DMS53 treated with DMSO at 0.1 percent for 48 hours (cell line): ENCODE results near the gene CCDC186.
A peak's percentile ranks its signal among the peaks of the same experiment; 100 is the strongest.

ENCODE experiments used
- DNase-seq: peaks from one replicate; lab custom pipeline; 2025; ENCODE audit not compliant: unreplicated experiment; lab: John Stamatoyannopoulos, UW

CCDC186 gene

DNA sequence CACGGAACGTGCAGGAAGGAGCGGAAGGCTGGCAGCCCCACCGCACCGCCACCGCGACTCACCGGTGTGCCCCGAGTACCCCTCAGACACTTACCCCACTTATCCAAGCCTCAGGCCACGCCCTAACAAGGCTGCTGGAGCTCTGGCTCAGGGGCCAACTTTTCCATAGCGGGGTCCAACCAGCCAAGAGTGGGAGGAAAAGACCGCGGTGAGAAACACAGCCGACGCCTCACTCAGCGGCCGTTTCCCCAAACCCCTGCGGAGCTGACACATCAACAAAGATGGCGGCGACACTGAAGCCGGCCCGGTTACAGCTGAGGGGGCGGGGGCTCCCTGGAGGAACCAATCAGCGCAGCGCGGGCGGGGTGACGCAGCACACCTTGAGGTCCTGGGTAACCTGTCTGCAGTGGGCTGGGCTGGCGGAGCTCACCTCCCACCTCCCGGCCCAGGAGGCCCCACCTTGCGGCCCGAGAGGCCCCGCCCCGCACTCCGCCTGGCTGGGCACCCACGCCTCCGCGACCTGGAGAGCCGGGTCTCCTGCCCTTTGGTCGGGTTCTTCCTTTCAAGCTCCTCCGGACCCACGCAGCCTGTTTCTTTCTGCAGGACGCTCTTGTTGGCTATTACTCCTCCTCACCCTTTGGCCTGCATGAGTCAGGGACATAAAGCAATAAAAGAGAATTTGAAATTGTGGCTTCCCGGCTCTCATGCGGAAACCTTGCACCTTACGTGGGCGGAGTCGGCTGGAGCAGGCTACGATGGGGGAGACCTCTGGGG lies at the start of gene CCDC186:
Gene CCDC186, minus strand, starts transcription at position 283 of the 774 bp plus-strand sequence. CDS start 10,935 bp downstream, outside the sequence.
- peak; percentile 95 for DNase-seq

DNA sequence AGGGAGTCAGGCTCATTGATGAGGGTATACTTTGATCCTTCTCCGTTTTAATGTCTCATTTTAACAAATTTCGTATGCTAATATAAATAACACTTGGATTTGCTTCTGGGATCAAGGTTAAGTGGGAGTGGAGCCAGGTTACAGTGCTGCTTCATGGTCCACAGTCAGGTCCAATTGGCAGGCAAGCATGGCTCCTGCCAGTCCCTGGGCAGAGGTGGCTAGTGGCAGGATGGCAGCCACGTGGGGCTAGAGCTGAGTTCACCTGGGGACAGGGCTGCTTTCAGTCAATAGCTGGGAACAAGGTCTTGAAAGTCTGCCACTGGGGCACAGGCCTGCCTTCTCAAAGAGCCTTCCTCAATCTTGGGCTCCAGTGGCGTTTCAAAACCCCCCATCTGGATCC lies 49.1 kb upstream of the CCDC186 start:
- no peak for DNase-seq

DNA sequence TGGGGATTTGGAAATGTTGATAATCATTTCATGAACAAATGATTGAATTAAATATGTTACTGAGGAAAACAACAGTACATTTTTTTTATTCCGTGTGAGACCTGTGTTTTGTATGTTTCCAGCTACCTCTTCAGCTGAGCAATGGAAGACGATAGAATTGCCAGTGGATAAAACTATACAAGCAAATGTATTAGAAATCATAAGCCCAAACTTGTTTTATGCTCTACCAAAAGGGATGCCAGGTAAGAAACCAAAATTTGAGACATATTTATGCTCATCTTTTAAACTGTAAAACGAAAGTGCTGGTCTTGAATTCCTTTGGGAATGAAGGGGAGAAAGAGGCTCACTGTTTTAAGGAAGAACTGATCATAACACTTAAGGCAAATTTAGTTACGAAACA lies 47.2 kb upstream of the CCDC186 start:
- no peak for DNase-seq

DNA sequence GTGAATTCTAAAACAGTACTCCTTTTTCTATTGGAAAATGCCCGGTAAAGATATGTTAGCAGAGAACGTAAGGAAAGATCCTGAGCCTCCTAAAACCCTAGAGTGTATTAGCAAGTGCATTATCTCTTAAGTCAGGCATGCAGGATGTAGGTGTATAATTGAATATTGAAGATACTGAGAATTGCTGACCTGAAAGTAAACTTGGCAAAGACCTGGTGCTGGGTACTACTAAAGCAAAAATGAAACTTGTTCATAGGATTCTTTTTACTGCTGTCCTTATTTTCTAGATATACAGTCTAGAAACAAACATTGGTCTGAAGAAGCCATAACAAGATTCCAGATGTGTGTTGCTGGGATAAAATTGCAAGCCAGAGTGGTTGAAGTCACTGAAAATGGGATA lies 46.3 kb upstream of the CCDC186 start:
- DNase-seq, result no peak

DNA sequence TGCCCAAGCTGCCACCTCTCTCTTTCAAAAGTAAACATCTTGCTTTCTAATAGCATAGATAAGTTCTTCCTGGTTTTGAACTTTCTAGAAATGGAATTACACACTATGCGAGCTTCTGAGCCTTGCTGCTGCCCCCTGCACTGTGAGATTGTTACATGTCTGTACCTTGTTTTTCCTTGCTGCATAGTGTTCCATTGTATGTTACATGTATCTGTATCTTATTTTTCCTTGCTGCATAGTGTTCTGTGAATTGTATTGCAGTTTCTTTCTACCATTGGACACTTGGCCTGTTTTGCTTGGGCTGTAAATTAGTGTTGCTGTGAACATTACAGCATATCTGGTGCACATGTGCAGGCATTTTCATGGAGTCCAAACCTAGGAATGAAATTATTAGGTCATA lies 41.0 kb upstream of the CCDC186 start:
- no peak for DNase-seq

DNA sequence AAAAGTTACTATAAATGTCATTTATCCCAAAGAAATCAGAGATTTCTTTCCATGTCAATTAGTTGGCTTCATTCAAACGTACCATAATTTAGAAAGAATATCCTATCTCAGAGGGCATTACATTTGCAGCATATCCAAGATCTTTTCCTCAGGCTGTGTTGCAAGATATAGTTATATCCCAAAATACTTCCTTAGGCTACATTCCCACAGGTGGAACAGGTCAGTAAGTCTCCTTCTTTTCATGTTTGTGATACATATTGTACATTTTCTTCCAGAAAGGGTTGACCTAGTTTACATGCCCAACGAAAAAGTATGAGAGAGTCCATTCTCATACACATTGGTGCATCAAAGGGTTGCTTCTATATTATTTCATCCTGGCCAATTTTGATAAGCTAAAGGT lies 38.1 kb upstream of the CCDC186 start:
- no peak for DNase-seq

DNA sequence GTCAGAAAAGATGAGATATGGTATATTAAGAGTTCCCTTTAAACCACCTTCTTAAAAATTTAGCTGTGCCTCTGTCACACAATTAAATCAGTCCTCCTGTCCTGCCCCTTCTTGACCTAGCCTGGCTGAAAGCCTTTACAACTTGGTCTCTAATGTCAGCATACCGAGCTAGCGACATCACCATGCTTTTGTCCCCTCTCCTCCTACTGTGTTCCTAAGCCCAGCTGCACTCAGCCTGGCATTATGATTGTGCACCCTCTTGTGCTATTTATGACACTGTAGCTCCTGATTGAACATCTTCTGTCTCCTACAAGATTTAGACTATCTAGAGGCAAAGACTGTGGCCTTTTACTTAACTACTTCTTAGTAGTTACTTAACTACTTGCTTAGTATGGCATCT lies 34.3 kb upstream of the CCDC186 start:
- no peak for DNase-seq

DNA sequence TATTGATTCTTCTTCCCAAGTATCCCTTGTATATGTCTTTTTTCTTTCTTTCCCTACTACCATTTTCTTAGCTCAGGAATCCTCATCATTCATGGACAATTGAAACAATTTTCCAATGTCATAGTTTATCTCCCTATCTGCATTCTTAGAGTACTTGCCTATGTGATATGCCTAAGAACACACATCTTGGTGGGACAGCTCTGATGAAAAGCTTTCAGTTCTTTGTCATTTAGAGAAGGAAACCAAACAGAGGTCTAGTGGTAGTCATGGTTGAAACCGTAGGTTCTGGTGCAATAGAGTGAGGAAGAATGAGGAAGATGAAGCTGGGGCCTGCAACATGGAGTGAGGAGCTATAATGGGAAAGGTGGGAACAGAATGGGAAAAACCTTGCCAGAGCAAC lies 33.3 kb upstream of the CCDC186 start:
- no peak for DNase-seq

DNA sequence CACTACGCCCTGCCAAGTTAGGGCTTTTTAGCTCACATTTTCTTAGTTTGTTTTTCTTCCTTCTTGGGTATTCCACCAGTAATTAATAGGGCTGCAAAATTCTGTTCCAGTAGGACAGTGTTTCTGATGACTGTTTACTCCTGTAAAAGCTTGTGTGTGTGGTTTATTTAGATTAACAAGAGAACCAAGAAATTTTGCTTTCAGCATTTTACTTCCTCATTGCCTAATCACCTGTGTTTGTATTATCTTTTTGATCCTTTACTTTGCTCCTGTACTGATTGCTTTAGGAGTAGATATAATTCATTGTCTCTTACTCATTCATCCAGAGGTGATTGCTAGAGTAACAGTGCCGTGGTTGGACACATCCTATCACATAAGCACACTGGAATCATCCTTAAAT lies 32.9 kb upstream of the CCDC186 start:
- no peak for DNase-seq

DNA sequence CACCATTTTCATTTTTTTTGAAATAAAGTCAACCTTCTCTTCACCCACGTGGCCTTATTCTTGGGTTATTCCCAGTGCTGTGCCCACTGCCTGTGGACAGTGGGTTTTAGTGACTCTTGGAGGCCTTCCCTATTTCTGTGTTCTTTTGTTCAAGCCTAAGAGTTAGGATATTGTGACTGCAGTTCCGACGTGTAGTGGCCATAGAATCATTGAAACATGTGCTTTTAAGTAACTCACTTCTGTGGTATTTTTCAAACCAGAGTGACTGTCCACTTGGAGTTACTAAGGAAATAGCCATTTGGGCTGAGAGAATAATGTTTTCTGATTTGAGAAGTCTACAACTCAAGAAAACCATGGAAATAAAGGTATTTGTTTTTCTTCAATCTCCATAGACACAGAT lies 28.8 kb upstream of the CCDC186 start:
- no peak for DNase-seq

DNA sequence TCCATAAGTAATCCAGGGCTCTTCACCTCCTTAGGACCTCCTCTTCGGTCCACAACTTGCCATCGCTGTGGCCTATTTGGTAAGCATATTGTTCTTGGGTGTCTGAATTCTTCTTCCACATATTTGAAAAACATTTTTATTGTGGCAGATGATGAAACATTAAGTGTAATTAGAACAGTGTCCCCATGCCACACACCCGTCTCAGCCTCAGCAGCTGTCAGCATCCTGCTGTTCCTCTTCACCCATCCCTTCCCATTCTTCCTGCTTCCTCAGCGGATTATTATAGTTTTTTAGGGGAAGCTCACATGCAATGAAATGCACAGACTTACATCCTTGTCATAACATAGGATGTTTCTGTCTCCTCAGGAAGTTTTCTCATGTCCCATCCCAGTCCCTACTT lies 25.2 kb upstream of the CCDC186 start:
- DNase-seq, result no peak

DNA sequence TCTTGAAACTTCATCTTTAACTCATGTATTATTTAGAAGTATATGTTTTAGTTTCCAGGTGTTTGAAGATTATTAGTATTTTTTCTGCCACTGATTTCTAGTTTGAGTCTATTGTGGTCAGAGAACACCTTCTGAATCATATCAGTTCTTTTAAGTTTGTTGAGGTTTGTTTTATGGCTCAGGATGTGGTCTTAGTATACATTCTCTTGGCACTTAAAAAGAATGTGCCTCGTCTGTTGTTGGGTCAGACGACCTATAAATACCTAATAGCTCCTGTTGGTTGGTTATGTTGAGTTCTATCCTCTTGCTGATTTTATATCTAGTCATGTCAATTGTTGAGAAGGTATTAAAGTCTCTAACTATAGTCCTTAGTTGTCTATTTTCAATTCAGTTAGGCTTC lies 21.1 kb upstream of the CCDC186 start:
- no peak for DNase-seq

DNA sequence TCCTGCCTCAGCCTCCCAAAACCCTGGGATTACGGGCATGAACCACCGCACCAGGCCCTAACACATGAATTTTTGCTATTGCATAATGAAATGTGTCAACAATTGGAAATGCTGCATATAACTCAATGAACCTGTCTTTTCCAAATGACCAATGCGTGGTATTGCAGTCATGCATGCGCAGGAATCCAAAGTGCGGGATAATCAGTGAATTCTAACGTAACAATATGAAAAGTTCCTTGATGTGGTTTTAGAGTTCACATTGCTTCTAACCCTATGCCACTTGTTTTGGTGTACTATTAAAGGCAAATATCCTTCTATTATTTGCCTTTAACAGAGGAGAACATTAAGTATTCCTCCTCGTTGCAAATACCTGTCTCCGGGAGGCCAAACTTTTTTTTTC lies 15.7 kb upstream of the CCDC186 start:
- no peak for DNase-seq

DNA sequence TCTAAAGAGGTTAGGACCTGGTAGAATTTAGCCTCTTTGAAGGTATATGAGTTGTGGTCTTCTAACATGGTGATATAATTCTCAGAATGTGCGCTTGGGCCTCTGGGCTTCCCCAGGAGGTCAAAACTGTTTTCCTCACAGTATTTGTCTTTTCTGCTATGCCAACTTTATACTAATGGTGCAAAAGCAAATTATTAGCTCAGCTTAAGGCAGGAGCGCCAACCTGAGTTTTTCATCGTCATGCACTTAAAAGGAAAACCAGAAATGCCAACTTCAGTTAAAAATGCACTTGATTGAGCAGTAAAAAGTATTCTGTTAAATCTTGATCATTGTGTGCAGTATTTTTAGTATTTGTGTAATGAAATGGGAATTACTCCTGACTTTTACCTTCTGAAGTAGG lies 14.9 kb upstream of the CCDC186 start:
- no peak for DNase-seq

DNA sequence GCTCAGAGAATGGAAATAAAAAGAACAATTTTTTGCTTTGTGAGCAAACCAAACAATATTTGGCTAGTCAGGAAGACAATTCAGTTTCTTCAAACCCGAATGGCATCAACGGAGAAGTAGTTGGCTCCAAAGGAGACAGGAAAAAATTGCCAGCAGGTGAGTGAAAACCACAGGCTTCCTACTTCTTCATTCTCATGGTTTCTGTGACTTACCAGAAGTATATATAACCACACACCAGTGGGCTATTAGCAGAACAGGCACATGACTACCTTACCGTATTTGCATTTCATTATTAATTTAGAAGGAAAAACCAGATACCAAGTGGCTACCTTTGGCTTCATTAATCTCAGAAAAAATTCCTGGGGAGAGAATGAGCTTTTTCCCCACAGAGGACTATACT lies 14.0 kb upstream of the CCDC186 start:
- DNase-seq, result no peak

DNA sequence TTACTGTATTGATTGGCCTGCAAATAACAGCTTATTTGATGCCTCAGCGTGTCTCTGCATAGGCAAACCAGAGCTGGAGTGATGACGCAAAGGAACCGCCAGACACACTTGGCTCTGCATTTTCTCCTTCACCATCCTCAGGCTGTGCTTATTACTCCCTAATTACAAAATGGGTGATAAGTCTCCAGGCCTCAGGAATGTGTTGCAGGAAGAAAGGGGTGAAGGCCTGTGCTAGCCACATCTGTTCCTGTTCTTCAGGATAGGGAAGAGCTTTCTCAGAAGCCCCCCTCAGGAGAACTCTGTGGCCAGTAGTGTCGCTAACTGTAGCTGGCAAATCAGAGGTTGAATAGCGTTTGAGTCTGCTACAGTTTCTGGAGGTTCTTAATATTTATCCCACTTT lies 10.3 kb upstream of the CCDC186 start:
- no peak for DNase-seq

DNA sequence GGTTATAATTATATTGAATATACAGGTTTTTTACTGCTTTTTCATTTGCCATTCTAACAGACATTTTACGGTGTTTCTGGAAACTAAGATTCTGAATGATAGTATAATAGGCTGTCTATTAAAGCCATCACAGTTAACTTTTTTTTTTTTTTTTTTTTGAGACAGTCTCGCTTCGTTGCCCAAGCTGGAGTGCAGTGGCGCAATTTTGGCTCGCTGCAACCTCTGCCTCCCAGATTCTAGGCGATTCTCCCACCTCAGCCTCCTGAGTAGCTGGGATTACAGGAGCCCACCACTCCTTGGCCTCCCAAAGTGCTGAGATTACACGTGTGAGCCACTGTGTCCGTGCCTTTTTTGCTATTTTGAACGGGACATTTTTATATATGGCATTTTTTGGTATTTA lies 9.6 kb upstream of the CCDC186 start:
- DNase-seq, result no peak

DNA sequence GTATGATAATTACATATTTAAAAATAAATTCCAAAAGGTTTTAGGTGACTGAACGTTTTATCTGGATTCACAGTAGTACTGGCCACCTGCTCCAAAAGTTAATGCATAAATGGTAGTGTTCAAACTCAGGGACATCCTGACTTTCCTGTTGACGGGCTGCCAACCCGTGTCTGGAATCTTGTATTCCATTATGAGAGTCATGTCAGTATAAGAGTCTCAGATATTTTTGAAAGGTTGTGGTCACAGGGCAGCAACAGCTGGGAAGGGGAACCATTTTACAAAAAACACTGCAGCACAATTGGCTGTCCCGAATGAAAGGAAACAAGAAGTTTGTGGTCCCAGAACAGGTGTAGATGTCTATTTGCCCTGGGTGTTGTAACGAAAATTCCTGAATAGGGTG lies 8.0 kb upstream of the CCDC186 start:
- DNase-seq, result no peak

DNA sequence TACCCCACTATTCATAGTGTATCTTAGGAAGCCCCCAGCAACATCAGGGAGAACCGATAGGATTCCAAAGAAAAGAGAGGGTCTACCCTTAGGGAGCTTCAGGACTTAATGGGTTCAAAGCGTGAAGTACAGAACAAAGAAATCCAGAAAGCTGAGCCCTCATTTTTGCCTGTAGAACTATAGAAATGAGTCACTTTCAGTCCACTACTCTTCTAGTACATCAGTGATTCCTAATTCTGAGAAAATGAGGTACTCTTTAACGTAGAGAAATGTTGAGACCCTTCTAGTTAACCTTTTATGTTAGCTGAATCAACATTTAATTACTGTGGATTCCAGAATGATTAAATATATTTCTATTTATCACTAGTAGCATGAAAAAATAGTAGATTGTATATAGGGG lies 6.9 kb upstream of the CCDC186 start:
- no peak for DNase-seq

DNA sequence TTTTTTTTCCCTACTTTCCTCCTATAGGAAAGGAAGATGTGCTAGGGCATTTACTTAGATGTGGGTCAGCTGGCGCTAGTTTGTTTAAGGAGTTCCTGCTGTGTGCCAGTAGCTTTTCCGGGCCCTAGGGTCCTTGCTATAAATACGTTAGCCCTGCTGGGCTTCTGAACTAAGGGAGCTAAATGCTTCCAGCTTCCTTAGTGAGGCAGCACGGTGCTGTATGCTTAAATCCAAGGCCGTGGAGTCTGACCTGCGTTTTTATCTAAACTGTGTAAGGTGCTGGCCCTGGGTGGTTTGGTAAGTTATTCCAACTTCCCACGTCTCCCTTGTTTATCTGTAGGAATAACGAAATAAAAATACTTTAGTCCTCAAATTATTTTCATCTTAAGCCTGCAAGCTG lies 5.7 kb upstream of the CCDC186 start:
- DNase-seq, result no peak

DNA sequence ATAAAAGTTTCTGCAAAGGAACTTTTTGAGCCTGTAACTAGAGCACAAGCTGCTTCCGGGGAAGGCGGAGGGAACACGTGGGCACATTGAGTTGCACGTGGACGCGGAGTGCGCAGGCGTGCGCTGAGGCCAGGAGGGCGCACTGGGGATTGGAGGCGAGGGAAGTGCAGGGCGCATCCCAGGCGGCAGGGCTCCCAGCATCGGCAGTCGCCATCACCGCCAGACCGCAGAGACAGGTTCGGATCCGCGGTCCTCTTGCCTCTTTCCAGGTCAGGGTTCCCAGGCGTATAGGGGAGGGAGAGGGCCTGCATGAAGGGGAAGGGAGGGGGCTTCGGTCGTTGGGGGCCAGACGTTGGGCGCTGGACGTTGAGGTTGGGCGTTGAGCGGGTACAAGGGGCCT lies 5.1 kb upstream of the CCDC186 start, which contains the start of gene TDRD1:
Gene TDRD1, plus strand, starts transcription at position 206 of the 400 bp plus-strand sequence. CDS start 8,479 bp downstream, outside the sequence.
- no peak for DNase-seq

DNA sequence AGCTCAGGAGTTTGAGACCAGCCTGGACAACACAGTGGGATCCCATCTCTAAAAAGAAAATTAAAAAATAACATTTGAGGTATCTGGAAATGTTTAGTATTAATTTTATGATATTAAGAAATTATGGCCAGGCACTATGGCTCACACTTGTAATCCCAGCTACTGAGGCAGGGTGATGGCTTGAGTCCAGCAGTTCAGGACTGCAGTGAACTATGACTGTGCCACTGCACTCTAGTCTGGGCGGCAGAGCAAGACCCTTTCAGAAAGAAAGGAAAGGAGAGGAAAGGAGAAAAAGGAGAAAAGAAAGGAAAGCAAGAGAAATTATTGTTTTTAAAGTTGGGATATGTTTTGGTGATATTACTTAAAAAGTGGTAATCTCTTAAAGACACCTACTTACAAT lies 2.5 kb upstream of the CCDC186 start:
- DNase-seq, result no peak

DNA sequence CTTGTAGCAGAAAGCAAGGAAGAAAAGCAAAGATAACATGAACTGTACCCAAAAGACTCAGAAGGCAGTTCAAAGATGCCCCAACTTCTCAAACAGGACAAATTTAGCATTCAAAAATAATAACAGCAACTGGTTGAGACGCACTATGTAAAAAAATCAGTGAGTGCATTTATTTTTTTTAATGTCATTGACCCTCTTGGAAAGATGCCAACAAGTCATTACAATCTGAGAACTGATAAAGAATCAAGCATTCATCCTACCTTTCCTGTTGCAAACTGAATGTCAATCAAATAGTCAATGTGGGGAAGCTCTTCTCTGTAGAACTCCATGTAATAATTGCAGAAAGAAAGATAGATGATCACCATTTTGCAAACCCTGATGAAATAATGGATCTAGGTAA lies 1.7 kb upstream of the CCDC186 start:
- no peak for DNase-seq
